PC-3 (cell line): ENCODE measurements around the gene KRTAP5-4. TPM values are rescaled to one million over a fixed set of nuclear protein-coding genes. Genes with fewer than 3 reads are reported as not detected.
A peak's percentile ranks its signal among the peaks of the same experiment; 100 is the strongest.
"Not testable (repeated sequence)": the region's sequence is repeated elsewhere in the genome, so short reads cannot be mapped to it uniquely, and the experiment has no call there.

ENCODE experiments used
- ATAC-seq: fragments of 200-7000 bp; cut with Tn5 transposase; 2 replicates; pipeline ENCODE4 v1.9.1; 2020; ENCODE audit warnings: mild to moderate bottlenecking, moderate library complexity
- BruUV-seq: library from RNA; stranded (reverse); fragments of 400-500 nt; replicated peaks from 2 replicates; lab custom pipeline; 2021; lab: Mats Ljungman, UMichigan
- CTCF ChIA-PET: fragments of 300-600 bp; sonication (Branson Sonifier 250); formaldehyde crosslinking; loops from one replicate; lab custom pipeline; 2022; ENCODE audit warnings: antibody characterized with exemption; lab: Charles Lee
- POLR2A ChIA-PET: fragments of 300-600 bp; sonication (Branson Sonifier 250); formaldehyde crosslinking; loops from one replicate; lab custom pipeline; 2022; ENCODE audit warnings: antibody characterized with exemption; ENCODE audit not compliant: unreplicated experiment; lab: Charles Lee
- DNase-seq: peaks from one replicate; pipeline ENCODE4 v3.0.0-alpha.2; 2015
- H2AFZ ChIP-seq: fragments of 300-600 bp; sonication (generic); 2 replicates; pipeline ENCODE4 v1.6.0; 2016; ENCODE audit warnings: antibody characterized with exemption, low read length
- H3F3A ChIP-seq: fragments of 300-600 bp; sonication (generic); one replicate; pipeline ENCODE4 v1.6.0; 2017; ENCODE audit warnings: antibody characterized with exemption, low read length, control low read depth, mild to moderate bottlenecking; ENCODE audit not compliant: unreplicated experiment
- H3K27ac ChIP-seq: fragments of 300-600 bp; sonication (generic); 2 replicates; pipeline ENCODE4 v1.5.1; 2016; ENCODE audit warnings: mild to moderate bottlenecking, low read length
- H3K27me3 ChIP-seq: fragments of 300-600 bp; sonication (generic); 2 replicates; pipeline ENCODE4 v1.6.1; 2016; ENCODE audit warnings: low read length, mixed read lengths
- H3K36me3 ChIP-seq: fragments of 300-600 bp; sonication (generic); 2 replicates; pipeline ENCODE4 v1.6.1; 2016; ENCODE audit warnings: low read depth, mixed run types, low read length, mixed read lengths
- H3K4me1 ChIP-seq: fragments of 300-600 bp; sonication (generic); 2 replicates; pipeline ENCODE4 v1.5.1; 2016; ENCODE audit warnings: low read length; ENCODE audit not compliant: insufficient read depth
- H3K4me2 ChIP-seq: fragments of 300-600 bp; sonication (generic); 2 replicates; pipeline ENCODE4 v1.6.0; 2016; ENCODE audit warnings: low read length
- H3K4me3 ChIP-seq: fragments of 300-600 bp; sonication (generic); 2 replicates; pipeline ENCODE4 v1.5.1; 2016; ENCODE audit warnings: mild to moderate bottlenecking, low read length, mixed read lengths
- H3K79me2 ChIP-seq: fragments of 300-600 bp; sonication (generic); 2 replicates; pipeline ENCODE4 v1.6.1; 2017; ENCODE audit warnings: low read length, mixed read lengths
- H3K9ac ChIP-seq: fragments of 300-600 bp; sonication (generic); 2 replicates; pipeline ENCODE4 v1.6.0; 2016; ENCODE audit warnings: mild to moderate bottlenecking, low read length
- H3K9me2 ChIP-seq: fragments of 300-600 bp; sonication (generic); replicated peaks from 2 replicates; pipeline ENCODE4 v1.6.1; 2016; ENCODE audit warnings: mixed run types, low read length, mixed read lengths
- H3K9me3 ChIP-seq: fragments of 300-600 bp; sonication (generic); 2 replicates; pipeline ENCODE4 v1.6.1; 2016; ENCODE audit warnings: low read length, mixed read lengths
- H4K20me1 ChIP-seq: fragments of 300-600 bp; sonication (generic); 2 replicates; pipeline ENCODE4 v1.6.1; 2016; ENCODE audit warnings: low read length, mixed read lengths
- EZH2 ChIP-seq: fragments of 300-600 bp; sonication (generic); IDR thresholded peaks from one replicate; pipeline ENCODE4 v1.6.1; 2017; ENCODE audit warnings: antibody characterized with exemption, mild to moderate bottlenecking, low read length; ENCODE audit not compliant: unreplicated experiment
- EZH2phosphoT487 ChIP-seq: fragments of 300-600 bp; sonication (generic); IDR thresholded peaks from 2 replicates; pipeline ENCODE4 v1.6.1; 2018; ENCODE audit warnings: mild to moderate bottlenecking, antibody characterized with exemption, low read length, borderline replicate concordance
- intact Hi-C: fragments of 100-400 bp; cut with micrococcal nuclease; formaldehyde crosslinking; loops from 2 replicates; pipeline ENCODE4 v1.9.0; 2023
- total RNA-seq: library from RNA; depleted of rRNA; stranded (reverse); fragments of >200 nt; gene quantifications from 2 replicates; pipeline ENCODE4 v1.2.3, GENCODE V29; 2014
- TF ChIP-seq, protein P1 (sequence below): fragments of 300-600 bp; sonication (generic); conservative IDR thresholded peaks from 2 replicates; pipeline ENCODE4 v1.5.1; 2017; ENCODE audit warnings: antibody characterized with exemption, low read depth, mild to moderate bottlenecking, low read length

The KRTAP5-4 gene
- total RNA-seq, 1 experiment from 2014 or later, result not detected

DNA sequence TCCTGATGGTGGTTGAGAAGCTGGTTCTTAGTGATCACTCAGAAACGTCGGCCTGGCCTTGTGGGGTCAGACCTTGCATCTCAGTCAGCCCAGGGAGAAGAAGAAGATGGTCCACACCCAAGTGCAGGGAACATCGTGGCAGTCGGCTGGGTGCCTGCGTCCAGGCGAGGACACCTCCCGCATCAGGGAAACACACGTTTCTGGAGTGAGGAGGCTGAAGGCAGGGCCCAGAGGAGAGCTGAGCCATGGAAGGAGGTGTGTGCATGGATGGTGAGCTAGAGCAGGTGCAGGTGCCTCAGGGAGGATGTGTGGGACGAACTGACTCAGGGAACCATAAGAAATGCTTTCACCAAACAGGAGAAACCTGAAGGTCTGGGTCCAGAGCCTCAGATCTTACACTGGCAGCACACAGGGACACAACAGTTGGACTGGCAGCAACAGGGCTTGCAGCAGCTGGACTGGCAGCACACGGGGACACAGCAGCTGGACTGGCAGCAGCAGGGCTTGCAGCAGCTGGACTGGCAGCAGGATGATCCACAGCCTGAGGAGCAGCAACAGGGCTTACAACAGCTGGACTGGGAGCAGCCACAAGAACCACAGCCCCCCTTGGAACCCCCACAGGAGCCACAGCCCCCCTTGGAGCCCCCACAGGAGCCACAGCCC, 24.5 kb downstream of the KRTAP5-4 start:
- peak; percentile 6 for DNase-seq
- CTCF ChIA-PET, result interaction anchor here (0.7 kb wide), 1 partner anchor 500 kb away, joined by 3 read pairs; no protein-coding TSS in a partner anchor

DNA sequence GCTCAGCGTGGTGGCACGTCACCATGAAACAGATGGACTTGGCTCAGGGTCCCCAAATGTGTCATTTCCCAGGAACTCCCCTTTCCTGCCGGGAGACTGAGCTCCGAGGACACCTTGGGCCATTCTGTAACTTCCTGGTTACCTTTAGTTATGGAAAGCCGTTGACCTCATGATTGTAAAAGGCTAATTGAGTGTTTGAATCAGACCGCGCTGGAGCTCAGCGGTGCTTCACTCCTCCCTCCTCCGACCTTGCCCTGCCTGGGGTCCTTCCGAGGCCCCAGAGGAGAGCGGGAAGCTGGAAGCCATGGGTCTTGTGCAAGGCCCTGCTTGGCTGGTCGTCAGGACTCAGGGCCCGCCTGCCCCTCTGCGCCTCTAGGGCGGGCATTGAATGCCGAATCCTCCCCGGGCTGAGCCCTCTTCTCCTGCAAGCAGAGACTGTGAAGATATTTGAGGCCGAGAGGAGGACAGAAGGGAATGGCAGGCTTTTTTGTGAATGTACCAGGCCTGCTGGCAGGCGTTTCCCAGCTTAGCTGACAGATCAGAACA, 25.3 kb downstream of the KRTAP5-4 start:
- H3K79me2 ChIP-seq, POLR2A ChIA-PET, H3K4me2 ChIP-seq, CTCF ChIA-PET, intact Hi-C loops, H3K4me3 ChIP-seq, H3F3A ChIP-seq, H4K20me1 ChIP-seq, H3K9me2 ChIP-seq, H3K4me1 ChIP-seq, ATAC-seq, H2AFZ ChIP-seq, BruUV-seq, DNase-seq, H3K9ac ChIP-seq, H3K36me3 ChIP-seq, H3K9me3 ChIP-seq, H3K27ac ChIP-seq: not testable (repeated sequence)
- peaks cover 30% of the 10 kb centered on the region for H3K27me3 ChIP-seq

More for the DNA sequence above, 24.5 kb downstream of the KRTAP5-4 start:
- Histone ChIP-seq H3K27ac (no peak overlapping the region), H3K27me3 (peaks cover 33% of the 10 kb centered on the region), H2AFZ (no peak overlapping the region), H3K9me2 (no peaks in the 10 kb centered on the region), H3K4me1 (no peaks in the 10 kb centered on the region), H3K79me2 (no peaks in the 10 kb centered on the region), H3K9me3 (no peaks in the 10 kb centered on the region), H4K20me1 (no peaks in the 10 kb centered on the region), H3K36me3 (no peaks in the 10 kb centered on the region), H3F3A (no peaks in the 10 kb centered on the region), H3K4me2 (no peak overlapping the region), H3K4me3 (no peak overlapping the region), H3K9ac (no peak overlapping the region)
- ATAC-seq, result no peak
- TF ChIP-seq EZH2 (no peak), EZH2phosphoT487 (no peak)
- TF ChIP-seq, protein P1, sequence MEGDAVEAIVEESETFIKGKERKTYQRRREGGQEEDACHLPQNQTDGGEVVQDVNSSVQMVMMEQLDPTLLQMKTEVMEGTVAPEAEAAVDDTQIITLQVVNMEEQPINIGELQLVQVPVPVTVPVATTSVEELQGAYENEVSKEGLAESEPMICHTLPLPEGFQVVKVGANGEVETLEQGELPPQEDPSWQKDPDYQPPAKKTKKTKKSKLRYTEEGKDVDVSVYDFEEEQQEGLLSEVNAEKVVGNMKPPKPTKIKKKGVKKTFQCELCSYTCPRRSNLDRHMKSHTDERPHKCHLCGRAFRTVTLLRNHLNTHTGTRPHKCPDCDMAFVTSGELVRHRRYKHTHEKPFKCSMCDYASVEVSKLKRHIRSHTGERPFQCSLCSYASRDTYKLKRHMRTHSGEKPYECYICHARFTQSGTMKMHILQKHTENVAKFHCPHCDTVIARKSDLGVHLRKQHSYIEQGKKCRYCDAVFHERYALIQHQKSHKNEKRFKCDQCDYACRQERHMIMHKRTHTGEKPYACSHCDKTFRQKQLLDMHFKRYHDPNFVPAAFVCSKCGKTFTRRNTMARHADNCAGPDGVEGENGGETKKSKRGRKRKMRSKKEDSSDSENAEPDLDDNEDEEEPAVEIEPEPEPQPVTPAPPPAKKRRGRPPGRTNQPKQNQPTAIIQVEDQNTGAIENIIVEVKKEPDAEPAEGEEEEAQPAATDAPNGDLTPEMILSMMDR, result no peak
- BruUV-seq, result no TSS peak
- POLR2A ChIA-PET, result no interaction called here
- intact Hi-C loops, result no loop called here

DNA sequence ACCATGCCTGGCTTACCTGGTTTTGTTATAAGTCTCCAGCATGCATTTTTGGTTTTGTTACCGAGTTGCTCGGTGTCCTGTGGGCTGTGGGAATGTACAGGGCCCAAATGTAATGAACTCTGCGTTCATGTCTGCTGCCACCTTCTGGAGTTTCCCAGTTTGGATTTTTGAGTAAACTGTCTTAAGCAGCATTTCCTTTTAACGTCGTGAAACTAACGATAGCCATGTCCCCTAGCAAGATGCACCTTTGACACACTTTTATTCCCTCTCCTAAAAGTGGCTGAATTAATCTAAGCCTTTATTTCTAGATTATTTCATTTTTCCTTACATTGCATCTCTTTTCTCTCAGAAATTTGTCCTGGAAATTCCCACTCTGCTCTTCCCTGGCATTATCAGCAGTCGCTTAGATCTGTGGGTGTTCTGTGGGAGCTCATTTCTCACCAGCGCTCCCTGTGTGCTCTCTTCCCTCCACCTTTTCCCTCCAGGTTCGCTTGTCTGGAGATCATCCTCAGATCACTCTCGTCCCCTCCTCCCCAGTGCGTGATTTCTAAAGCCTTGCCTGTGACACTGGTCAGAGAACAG, 25.9 kb downstream of the KRTAP5-4 start:
- H3K4me3 ChIP-seq, H3F3A ChIP-seq, H3K36me3 ChIP-seq, H3K27ac ChIP-seq, H4K20me1 ChIP-seq, H3K9ac ChIP-seq, BruUV-seq, intact Hi-C loops, H3K79me2 ChIP-seq, H3K9me3 ChIP-seq, POLR2A ChIA-PET, H3K4me2 ChIP-seq, H2AFZ ChIP-seq, H3K4me1 ChIP-seq, H3K9me2 ChIP-seq: not testable (repeated sequence)
- peak; percentile 31 for DNase-seq
- CTCF ChIA-PET, result interaction anchor here (0.6 to 1.3 kb wide), 3 partner anchors 9 to 49 kb away, joined by 3 to 6 read pairs (median 4); no protein-coding TSS in a partner anchor
- H3K27me3 ChIP-seq, result peaks cover 24% of the 10 kb centered on the region
- ATAC-seq, result peak; percentile 64
